ENCODE results near the gene FCRL5.

- no peak for TF ChIP-seq POLR2A (IDR thresholded peaks at IDR 0.05)
- TF ChIP-seq CTCF (IDR thresholded peaks at IDR 0.05): no peak
- no peak for TF ChIP-seq EP300 (IDR thresholded peaks at IDR 0.05)
Measured at GRCh38 chr1:157580828-157581210, 28.5 kb upstream of the FCRL5 start.
